ENCODE data around the gene INPP5B. TPM values are rescaled to one million over a fixed set of nuclear protein-coding genes. Genes with fewer than 3 reads are reported as not detected.

Gene INPP5B
- total and polyA plus RNA-seq, 9 of the 15 experiments (the other 6 are each of a cell fraction or from before 2014, with no cell fraction given), result 14.1 to 28.7 (median 20.9) TPM

GRCh38 chr1:37945743-37946702 lies 830 bp downstream of the INPP5B start (continued):
- TF ChIP-seq PRDM10 (IDR thresholded peaks at IDR 0.05; ENCODE audit: partially characterized antibody), result peak; percentile 42
- no peak for TF ChIP-seq RB1 (IDR thresholded peaks at IDR 0.05; ENCODE audit: low read depth)
- TF ChIP-seq ZNF134 (CRISPR knock-in tag; conservative IDR thresholded peaks at IDR 0.05), result no peak
- peak in 1 of 2 experiments; percentile 24; a peak in 1 of 4 replicates for TF ChIP-seq ZNF639 (CRISPR knock-in tag; conservative IDR thresholded peaks at IDR 0.05 in 1 of 2, IDR thresholded peaks at IDR 0.05 in 1 of 2)
- TF ChIP-seq IRF1 (CRISPR knock-in tag; IDR thresholded peaks at IDR 0.05; ENCODE audit: borderline replicate concordance), result no peak
- TF ChIP-seq ZNF586 (CRISPR knock-in tag; conservative IDR thresholded peaks at IDR 0.05), result no peak
- TF ChIP-seq SIN3B (IDR thresholded peaks at IDR 0.05; ENCODE audit: low read depth), result no peak
- no peak for TF ChIP-seq ZNF609 (CRISPR knock-in tag; IDR thresholded peaks at IDR 0.05; ENCODE audit: borderline replicate concordance)
- TF ChIP-seq DMBX1 (CRISPR knock-in tag; IDR thresholded peaks at IDR 0.05; ENCODE audit: borderline replicate concordance), result peak; percentile 58; the same call in 1 of the 2 replicates
- TF ChIP-seq NFIC (IDR thresholded peaks at IDR 0.05), result no peak
- no peak for TF ChIP-seq ZNF311 (CRISPR knock-in tag; IDR thresholded peaks at IDR 0.05)
- no peak for TF ChIP-seq HNRNPH1 (optimal IDR thresholded peaks at IDR 0.05; ENCODE audit: low read depth, low read length)
- TF ChIP-seq SRSF9 (IDR thresholded peaks at IDR 0.05; ENCODE audit: borderline replicate concordance, low read depth, low read length), result no peak

Data from K562 (cell line).